MM.1S (cell line): ENCODE data around the gene MIPOL1.

Experiments
- DNase-seq: peaks from one replicate; pipeline ENCODE4 v3.0.0-alpha.2; 2015
- H2AFZ ChIP-seq: fragments of 300-600 bp; sonication (generic); 2 replicates; pipeline ENCODE4 v1.6.0; 2016; ENCODE audit warnings: antibody characterized with exemption, low read length
- H3F3A ChIP-seq: fragments of 300-600 bp; sonication (generic); 2 replicates; pipeline ENCODE4 v1.6.1; 2016; ENCODE audit warnings: mild to moderate bottlenecking, antibody characterized with exemption, low read length, moderate library complexity, mixed read lengths; ENCODE audit not compliant: insufficient read depth
- H3K27ac ChIP-seq: fragments of 300-600 bp; sonication (generic); 2 replicates; pipeline ENCODE4 v1.5.1; 2016; ENCODE audit warnings: mild to moderate bottlenecking, low read length
- H3K27me3 ChIP-seq: fragments of 300-600 bp; sonication (generic); replicated peaks from 2 replicates; pipeline ENCODE4 v1.6.0; 2016; ENCODE audit warnings: low read length; ENCODE audit not compliant: insufficient read depth
- H3K36me3 ChIP-seq: fragments of 300-600 bp; sonication (generic); replicated peaks from 2 replicates; pipeline ENCODE4 v1.6.1; 2016; ENCODE audit warnings: mild to moderate bottlenecking, low read length, mixed read lengths; ENCODE audit not compliant: insufficient read depth
- H3K4me1 ChIP-seq: fragments of 300-600 bp; sonication (generic); 2 replicates; pipeline ENCODE4 v1.6.1; 2016; ENCODE audit warnings: low read length, mixed read lengths
- H3K4me2 ChIP-seq: fragments of 300-600 bp; sonication (generic); 2 replicates; pipeline ENCODE4 v1.6.0; 2016; ENCODE audit warnings: low read depth, low read length
- H3K4me3 ChIP-seq: fragments of 300-600 bp; sonication (generic); 2 replicates; pipeline ENCODE4 v1.5.1; 2016; ENCODE audit warnings: low read length, mixed read lengths
- H3K79me2 ChIP-seq: fragments of 300-600 bp; sonication (generic); 2 replicates; pipeline ENCODE4 v1.6.1; 2016; ENCODE audit warnings: mixed run types, low read length, mixed read lengths
- H3K9ac ChIP-seq: fragments of 300-600 bp; sonication (generic); 2 replicates; pipeline ENCODE4 v1.6.1; 2016; ENCODE audit warnings: low read length, mixed read lengths
- H3K9me2 ChIP-seq: fragments of 300-600 bp; sonication (generic); replicated peaks from 2 replicates; pipeline ENCODE4 v1.6.1; 2016; ENCODE audit warnings: mild to moderate bottlenecking, low read length, mixed read lengths; ENCODE audit not compliant: insufficient read depth
- H3K9me3 ChIP-seq: fragments of 300-600 bp; sonication (generic); replicated peaks from 2 replicates; pipeline ENCODE4 v1.6.1; 2016; ENCODE audit warnings: mild to moderate bottlenecking, low read length, mixed read lengths; ENCODE audit not compliant: insufficient read depth
- H4K20me1 ChIP-seq: fragments of 300-600 bp; sonication (generic); 2 replicates; pipeline ENCODE4 v1.6.1; 2016; ENCODE audit warnings: mild to moderate bottlenecking, low read length, moderate library complexity, mixed read lengths; ENCODE audit not compliant: insufficient read depth
- EZH2 ChIP-seq: fragments of 300-600 bp; sonication (generic); optimal IDR thresholded peaks from 2 replicates; pipeline ENCODE3; 2017; ENCODE audit warnings: low read depth, mild to moderate bottlenecking, antibody characterized with exemption, low read length, mixed read lengths
- EZH2phosphoT487 ChIP-seq: fragments of 300-600 bp; sonication (generic); IDR thresholded peaks from 2 replicates; pipeline ENCODE4 v1.6.1; 2018; ENCODE audit warnings: antibody characterized with exemption, low read length
- TF ChIP-seq, protein P1 (sequence below): fragments of 300-600 bp; sonication (generic); IDR thresholded peaks from 2 replicates; pipeline ENCODE4 v1.5.1; 2016; ENCODE audit warnings: antibody characterized with exemption, low read length, mixed read lengths

Gene MIPOL1

DNA sequence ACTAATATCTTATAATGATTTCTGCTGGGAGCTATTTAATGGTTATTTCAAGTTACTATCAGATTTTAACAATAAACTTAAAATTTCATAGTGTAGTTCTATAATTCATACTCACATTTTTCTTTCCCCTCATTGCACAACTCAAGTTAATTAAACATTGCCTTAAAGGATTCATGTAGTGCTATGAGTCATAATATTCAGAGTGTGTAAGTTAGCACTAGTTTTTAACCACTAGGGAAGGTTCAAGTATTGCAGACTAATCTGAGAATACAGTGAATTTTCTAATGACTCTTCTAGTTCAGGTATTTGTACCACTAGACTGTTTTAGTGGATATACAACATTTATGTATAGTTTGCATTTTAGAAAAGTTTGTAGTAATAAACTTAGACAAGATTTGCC, 347.4 kb downstream of the MIPOL1 start:
- no peaks in the 10 kb centered on the region for H4K20me1 ChIP-seq
- no peak overlapping the region for H3K4me2 ChIP-seq
- no peaks in the 10 kb centered on the region for H3K79me2 ChIP-seq
- TF ChIP-seq EZH2phosphoT487 (no peak), EZH2 (no peak)
- TF ChIP-seq, protein P1, sequence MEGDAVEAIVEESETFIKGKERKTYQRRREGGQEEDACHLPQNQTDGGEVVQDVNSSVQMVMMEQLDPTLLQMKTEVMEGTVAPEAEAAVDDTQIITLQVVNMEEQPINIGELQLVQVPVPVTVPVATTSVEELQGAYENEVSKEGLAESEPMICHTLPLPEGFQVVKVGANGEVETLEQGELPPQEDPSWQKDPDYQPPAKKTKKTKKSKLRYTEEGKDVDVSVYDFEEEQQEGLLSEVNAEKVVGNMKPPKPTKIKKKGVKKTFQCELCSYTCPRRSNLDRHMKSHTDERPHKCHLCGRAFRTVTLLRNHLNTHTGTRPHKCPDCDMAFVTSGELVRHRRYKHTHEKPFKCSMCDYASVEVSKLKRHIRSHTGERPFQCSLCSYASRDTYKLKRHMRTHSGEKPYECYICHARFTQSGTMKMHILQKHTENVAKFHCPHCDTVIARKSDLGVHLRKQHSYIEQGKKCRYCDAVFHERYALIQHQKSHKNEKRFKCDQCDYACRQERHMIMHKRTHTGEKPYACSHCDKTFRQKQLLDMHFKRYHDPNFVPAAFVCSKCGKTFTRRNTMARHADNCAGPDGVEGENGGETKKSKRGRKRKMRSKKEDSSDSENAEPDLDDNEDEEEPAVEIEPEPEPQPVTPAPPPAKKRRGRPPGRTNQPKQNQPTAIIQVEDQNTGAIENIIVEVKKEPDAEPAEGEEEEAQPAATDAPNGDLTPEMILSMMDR: no peak
- H3K27me3 ChIP-seq: no peaks in the 10 kb centered on the region
- H3K27ac ChIP-seq: no peak overlapping the region
- H3K9ac ChIP-seq: no peak overlapping the region
- H3K9me3 ChIP-seq: no peaks in the 10 kb centered on the region
- DNase-seq: no peak
- H2AFZ ChIP-seq: no peak overlapping the region
- no peak overlapping the region for H3K4me3 ChIP-seq
- H3F3A ChIP-seq: no peaks in the 10 kb centered on the region
- no peaks in the 10 kb centered on the region for H3K36me3 ChIP-seq
- H3K4me1 ChIP-seq: no peaks in the 10 kb centered on the region
- no peaks in the 10 kb centered on the region for H3K9me2 ChIP-seq

DNA sequence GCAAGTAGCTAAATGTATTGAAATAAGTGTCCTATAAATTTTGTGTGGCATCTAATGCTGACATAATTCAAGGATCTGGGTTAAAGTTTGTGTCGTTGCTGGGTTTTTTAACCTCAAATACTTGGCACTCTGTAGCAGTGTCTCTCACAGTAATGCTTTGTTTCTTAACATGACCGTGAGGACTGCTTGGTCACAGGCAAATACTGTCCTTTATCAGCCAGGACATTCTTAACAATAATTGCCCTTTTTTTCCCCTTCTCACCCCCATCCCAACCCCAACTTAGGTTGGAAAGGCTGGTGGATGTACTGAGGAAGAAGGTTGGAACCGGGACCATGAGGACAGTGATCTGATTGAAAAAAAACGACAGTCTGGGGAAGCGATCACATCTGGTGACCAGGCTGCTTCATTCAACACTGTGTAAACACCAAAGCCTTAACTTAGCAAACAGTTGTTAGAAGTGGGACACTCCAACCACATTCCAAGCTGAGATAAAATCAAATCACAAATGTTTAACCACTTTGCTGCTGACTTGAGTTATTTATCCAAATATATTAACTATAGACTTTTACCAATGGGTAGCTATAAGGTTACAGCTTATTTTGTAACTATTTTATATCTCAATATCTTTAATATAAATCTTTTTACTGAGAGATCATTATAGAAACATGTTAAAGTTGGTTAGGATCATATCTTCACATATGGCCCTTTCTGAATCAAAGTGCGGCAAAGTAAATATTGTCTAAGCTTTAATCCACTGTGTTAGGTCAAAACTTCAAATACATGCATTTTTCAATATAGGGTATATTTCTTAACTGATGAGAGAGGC, 349.1 kb downstream of the MIPOL1 start:
- no peak overlapping the region for H3K4me3 ChIP-seq
- TF ChIP-seq, protein P1: no peak
- no peak for TF ChIP-seq EZH2phosphoT487
- TF ChIP-seq EZH2: no peak
- no peak overlapping the region for H2AFZ ChIP-seq
- H3K9me3 ChIP-seq: no peaks in the 10 kb centered on the region
- H3K9ac ChIP-seq: no peak overlapping the region
- no peaks in the 10 kb centered on the region for H4K20me1 ChIP-seq
- H3K27ac ChIP-seq: no peak overlapping the region
- H3K36me3 ChIP-seq: no peaks in the 10 kb centered on the region
- H3K9me2 ChIP-seq: no peaks in the 10 kb centered on the region
- no peaks in the 10 kb centered on the region for H3F3A ChIP-seq
- no peaks in the 10 kb centered on the region for H3K79me2 ChIP-seq
- H3K27me3 ChIP-seq: no peaks in the 10 kb centered on the region
- no peak for DNase-seq
- no peak overlapping the region for H3K4me2 ChIP-seq
- H3K4me1 ChIP-seq: no peaks in the 10 kb centered on the region

DNA sequence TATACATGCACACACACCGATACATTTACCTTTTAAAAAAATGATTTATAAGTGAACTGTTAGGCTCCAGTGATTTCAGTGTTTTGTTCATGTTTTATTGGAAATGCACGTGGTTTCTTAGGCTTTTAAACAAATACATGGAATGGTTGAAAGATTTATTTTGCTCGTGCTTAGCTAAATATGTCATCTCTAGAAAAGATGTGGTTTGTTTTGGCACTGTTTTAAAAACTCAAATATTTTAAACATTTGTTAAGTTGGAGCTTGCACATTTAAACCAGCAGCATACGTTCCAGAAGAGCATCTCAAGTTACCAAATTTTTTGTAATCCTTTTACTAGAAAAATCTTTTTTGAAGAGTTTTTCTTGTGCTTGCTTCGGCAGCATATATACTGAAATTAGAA, 352.8 kb downstream of the MIPOL1 start:
- DNase-seq: no peak
- Histone ChIP-seq H3K79me2 (no peaks in the 10 kb centered on the region), H3K4me2 (no peak overlapping the region), H3K4me3 (no peak overlapping the region), H3K9me2 (no peaks in the 10 kb centered on the region), H3F3A (no peaks in the 10 kb centered on the region), H3K27ac (no peak overlapping the region), H3K36me3 (no peaks in the 10 kb centered on the region), H4K20me1 (no peaks in the 10 kb centered on the region), H3K9me3 (no peaks in the 10 kb centered on the region), H2AFZ (no peak overlapping the region), H3K9ac (no peak overlapping the region), H3K27me3 (no peaks in the 10 kb centered on the region), H3K4me1 (peaks cover 13% of the 10 kb centered on the region; the same call in 1 of the 2 replicates)
- TF ChIP-seq EZH2 (no peak), EZH2phosphoT487 (no peak)
- TF ChIP-seq, protein P1: no peak
